Loucy (cell line): ENCODE data around the gene CAV3.

Source experiments
- H2AFZ ChIP-seq: fragments of 200-600 bp; sonication (generic); 2 replicates; pipeline ENCODE4 v1.6.0; 2016; ENCODE audit warnings: antibody characterized with exemption, mild to moderate bottlenecking, low read length, moderate library complexity
- H3F3A ChIP-seq: fragments of 200-600 bp; 2 replicates; pipeline ENCODE4 v1.6.0; 2016; ENCODE audit warnings: antibody characterized with exemption, low read depth, mild to moderate bottlenecking
- H3K27me3 ChIP-seq: fragments of 200-600 bp; sonication (generic); 2 replicates; pipeline ENCODE4 v1.6.1; 2014; ENCODE audit warnings: low read length, mild to moderate bottlenecking; ENCODE audit not compliant: insufficient read depth, poor library complexity, severe bottlenecking
- H3K36me3 ChIP-seq: fragments of 200-600 bp; sonication (generic); 2 replicates; pipeline ENCODE4 v1.6.1; 2016; ENCODE audit warnings: low read length; ENCODE audit not compliant: insufficient read depth
- H3K4me1 ChIP-seq: fragments of 200-600 bp; sonication (generic); 2 replicates; pipeline ENCODE4 v1.5.1; 2014; ENCODE audit warnings: low read length, mild to moderate bottlenecking; ENCODE audit not compliant: insufficient read depth, poor library complexity, severe bottlenecking
- H3K4me2 ChIP-seq: fragments of 200-600 bp; sonication (generic); 2 replicates; pipeline ENCODE4 v1.6.0; 2014; ENCODE audit warnings: antibody characterized with exemption, low read length, low read depth, mild to moderate bottlenecking; ENCODE audit not compliant: poor library complexity, severe bottlenecking
- H3K4me3 ChIP-seq: fragments of 200-600 bp; sonication (generic); 2 replicates; pipeline ENCODE4 v1.5.1; 2014; ENCODE audit warnings: low read length, mild to moderate bottlenecking, mixed read lengths; ENCODE audit not compliant: poor library complexity, severe bottlenecking
- H3K79me2 ChIP-seq: fragments of 200-600 bp; sonication (generic); 2 replicates; pipeline ENCODE4 v1.6.1; 2014; ENCODE audit warnings: low read length; ENCODE audit not compliant: insufficient read depth
- H3K9ac ChIP-seq: fragments of 200-600 bp; sonication (generic); 2 replicates; pipeline ENCODE4 v1.6.0; 2014; ENCODE audit warnings: mild to moderate bottlenecking, low read depth, low read length, moderate library complexity; ENCODE audit not compliant: poor library complexity, severe bottlenecking
- H3K9me2 ChIP-seq: fragments of 200-600 bp; sonication (generic); replicated peaks from 2 replicates; pipeline ENCODE4 v1.6.1; 2016; ENCODE audit warnings: low read depth, low read length, mixed read lengths
- H3K9me3 ChIP-seq: fragments of 200-600 bp; sonication (generic); 2 replicates; pipeline ENCODE4 v1.6.1; 2014; ENCODE audit warnings: mild to moderate bottlenecking, antibody characterized with exemption, low read length, low read depth; ENCODE audit not compliant: insufficient read depth
- H4K20me1 ChIP-seq: fragments of 200-600 bp; sonication (generic); 2 replicates; pipeline ENCODE4 v1.6.0; 2014; ENCODE audit warnings: antibody characterized with exemption, low read length, mild to moderate bottlenecking; ENCODE audit not compliant: insufficient read depth, poor library complexity, severe bottlenecking
- CTCF ChIP-seq: fragments of 200-600 bp; sonication (generic); conservative IDR thresholded peaks from 2 replicates; pipeline ENCODE4 v1.5.1; 2014; ENCODE audit warnings: mild to moderate bottlenecking, antibody characterized with exemption, low read length
- EZH2phosphoT487 ChIP-seq: fragments of 200-600 bp; IDR thresholded peaks from 2 replicates; pipeline ENCODE4 v1.6.1; 2018; ENCODE audit warnings: antibody characterized with exemption, mild to moderate bottlenecking, moderate library complexity, borderline replicate concordance

Gene CAV3

GRCh38 chr3:8743021-8743601, 9.5 kb downstream of the CAV3 start:
- Histone ChIP-seq H3K27me3 (no peaks in the 10 kb centered on the region), H3K36me3 (no peaks in the 10 kb centered on the region), H3K9me2 (no peaks in the 10 kb centered on the region), H3K9me3 (no peaks in the 10 kb centered on the region), H3K4me1 (no peaks in the 10 kb centered on the region), H3K9ac (no peak overlapping the region), H4K20me1 (no peaks in the 10 kb centered on the region), H3K79me2 (no peaks in the 10 kb centered on the region), H2AFZ (no peak overlapping the region), H3K4me2 (no peak overlapping the region), H3K4me3 (no peak overlapping the region), H3F3A (no peaks in the 10 kb centered on the region)
- no peak for TF ChIP-seq CTCF
- TF ChIP-seq EZH2phosphoT487, result no peak

GRCh38 chr3:8743911-8744310, 10.3 kb downstream of the CAV3 start:
- no peaks in the 10 kb centered on the region for H3K4me1 ChIP-seq
- no peaks in the 10 kb centered on the region for H3F3A ChIP-seq
- no peak overlapping the region for H3K4me3 ChIP-seq
- H3K4me2 ChIP-seq, result no peak overlapping the region
- H3K36me3 ChIP-seq, result no peaks in the 10 kb centered on the region
- no peak for TF ChIP-seq CTCF
- no peak for TF ChIP-seq EZH2phosphoT487
- no peaks in the 10 kb centered on the region for H3K79me2 ChIP-seq
- H3K9ac ChIP-seq, result no peak overlapping the region
- no peak overlapping the region for H2AFZ ChIP-seq
- no peaks in the 10 kb centered on the region for H3K9me3 ChIP-seq
- no peaks in the 10 kb centered on the region for H4K20me1 ChIP-seq
- no peaks in the 10 kb centered on the region for H3K9me2 ChIP-seq
- no peaks in the 10 kb centered on the region for H3K27me3 ChIP-seq

- no peak for TF ChIP-seq EZH2phosphoT487
- TF ChIP-seq CTCF, result no peak
- Histone ChIP-seq H4K20me1 (no peaks in the 10 kb centered on the region), H3F3A (no peaks in the 10 kb centered on the region), H3K4me2 (no peak overlapping the region), H3K9me2 (no peaks in the 10 kb centered on the region), H3K79me2 (no peaks in the 10 kb centered on the region), H3K36me3 (no peaks in the 10 kb centered on the region), H3K4me1 (no peaks in the 10 kb centered on the region), H3K27me3 (no peaks in the 10 kb centered on the region), H2AFZ (no peak overlapping the region), H3K9me3 (no peaks in the 10 kb centered on the region), H3K4me3 (no peak overlapping the region), H3K9ac (no peak overlapping the region)
These were observed 12.2 kb downstream of the CAV3 start for GRCh38 chr3:8745619-8746370.
